HG03520 (cell line): ENCODE data around the gene KCNQ5.
"Not testable (repeated sequence)": the region's sequence is repeated elsewhere in the genome, so short reads cannot be mapped to it uniquely, and the experiment has no call there.

ENCODE experiments used
- ATAC-seq: cut with Tn5 transposase; IDR thresholded peaks from one replicate; pipeline ENCODE4 v1.9.1; 2021; ENCODE audit warnings: mild to moderate bottlenecking, moderate library complexity; ENCODE audit not compliant: unreplicated experiment

Gene KCNQ5

DNA sequence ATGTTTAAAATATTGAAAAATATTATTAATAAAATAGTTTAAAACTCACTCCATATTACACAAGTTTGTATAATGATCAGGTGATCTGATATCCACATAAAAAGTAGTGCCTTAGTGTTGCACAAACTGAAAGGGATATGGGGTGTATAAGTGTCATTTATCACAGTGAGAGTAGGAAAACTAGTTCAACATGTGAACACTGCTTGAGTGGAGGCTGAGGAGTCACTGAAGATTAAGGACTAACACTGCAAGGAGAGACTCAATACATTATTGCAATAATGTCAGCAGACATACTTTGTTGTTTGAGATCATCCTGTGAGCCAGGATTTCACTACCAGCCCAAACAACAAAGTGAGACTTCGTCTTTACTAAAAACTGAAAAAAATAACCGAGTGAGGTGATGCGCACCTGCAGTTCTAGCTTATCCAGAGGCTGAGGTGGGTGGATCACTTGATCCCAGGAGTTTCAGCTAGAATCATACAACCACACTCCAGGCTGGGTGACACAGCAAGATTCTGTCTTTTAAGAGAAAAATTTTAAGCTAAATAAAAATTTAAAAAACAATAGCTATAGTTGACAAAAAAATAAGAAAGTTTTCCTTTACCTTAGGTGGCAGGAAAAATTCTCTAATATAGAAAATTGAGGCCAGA is 605.9 kb downstream of the KCNQ5 start:
- no peak for ATAC-seq

DNA sequence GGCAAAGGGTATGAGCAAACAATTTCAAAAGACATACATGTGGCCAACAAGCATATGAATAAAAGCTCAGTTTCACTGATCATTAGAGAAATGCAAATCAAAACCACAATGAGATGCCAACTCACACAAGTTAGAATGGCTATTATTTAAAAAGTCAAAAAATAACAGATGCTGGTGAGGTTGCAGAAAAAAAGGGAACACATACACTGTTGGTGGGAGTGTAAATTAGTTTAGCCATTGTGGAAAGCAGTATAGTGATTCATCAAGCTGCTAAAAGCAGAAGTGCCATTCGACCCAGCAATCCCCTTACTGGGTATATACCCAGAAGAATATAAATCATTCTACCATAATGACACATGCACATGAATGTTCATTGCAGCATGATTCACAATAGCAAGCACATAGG is 610.1 kb downstream of the KCNQ5 start:
- ATAC-seq: peak; percentile 44

DNA sequence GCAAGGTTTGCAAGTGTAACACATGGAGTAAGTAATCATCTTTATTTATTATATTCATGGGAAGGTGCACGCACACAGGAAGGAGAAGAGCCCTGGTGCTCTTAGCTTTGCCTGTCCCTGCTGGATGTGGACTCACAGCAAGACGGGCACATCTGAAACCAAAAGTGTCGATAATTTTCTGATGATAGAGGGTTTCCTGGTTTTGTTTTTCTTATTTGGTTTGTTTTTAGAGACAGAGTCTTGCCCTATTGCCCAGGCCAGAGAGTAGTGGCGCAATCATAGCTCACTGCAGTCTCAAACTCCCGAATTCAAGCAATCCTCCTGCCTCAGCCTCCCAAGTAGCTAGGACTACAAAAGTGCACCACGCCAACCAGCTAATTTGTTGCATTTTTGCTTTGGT is 611.2 kb downstream of the KCNQ5 start:
- ATAC-seq: no peak

DNA sequence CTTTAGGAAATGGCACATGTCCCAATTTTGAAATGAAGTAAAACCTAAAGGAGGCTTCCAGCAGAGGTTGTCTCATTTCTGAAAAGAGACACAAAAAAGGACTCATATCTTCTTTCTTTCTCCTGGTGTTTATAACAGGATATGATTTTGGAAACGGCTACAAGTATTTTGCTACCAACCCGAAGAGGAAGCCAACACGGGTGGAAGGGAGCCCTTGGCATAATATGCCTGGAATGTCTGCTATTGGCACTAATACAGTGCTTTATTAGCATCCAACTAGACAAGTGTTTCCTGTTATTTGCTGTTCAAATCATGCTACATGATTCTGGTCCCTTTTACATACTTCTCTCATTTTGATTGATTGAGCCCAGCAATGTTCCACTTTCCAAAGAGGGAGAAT is 612.1 kb downstream of the KCNQ5 start:
- ATAC-seq: not testable (repeated sequence)

DNA sequence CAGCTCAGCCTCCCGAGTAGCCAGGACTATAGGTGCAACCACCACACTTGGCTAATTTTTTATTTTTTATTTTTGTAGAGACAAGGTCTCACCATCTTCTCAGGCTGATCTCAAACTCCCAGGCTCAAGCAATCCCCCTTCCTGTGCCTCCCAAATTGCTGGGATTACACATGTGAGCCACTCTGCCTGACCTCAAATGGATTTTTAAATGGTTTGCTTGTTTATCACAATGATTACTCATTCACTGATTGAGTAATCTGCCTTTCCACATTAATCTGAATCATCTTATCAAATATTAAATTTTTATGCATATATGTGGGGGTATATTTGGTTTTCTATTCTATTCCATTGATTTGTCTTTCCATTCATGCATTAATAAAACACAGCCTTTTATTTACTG is 612.9 kb downstream of the KCNQ5 start:
- no peak for ATAC-seq

DNA sequence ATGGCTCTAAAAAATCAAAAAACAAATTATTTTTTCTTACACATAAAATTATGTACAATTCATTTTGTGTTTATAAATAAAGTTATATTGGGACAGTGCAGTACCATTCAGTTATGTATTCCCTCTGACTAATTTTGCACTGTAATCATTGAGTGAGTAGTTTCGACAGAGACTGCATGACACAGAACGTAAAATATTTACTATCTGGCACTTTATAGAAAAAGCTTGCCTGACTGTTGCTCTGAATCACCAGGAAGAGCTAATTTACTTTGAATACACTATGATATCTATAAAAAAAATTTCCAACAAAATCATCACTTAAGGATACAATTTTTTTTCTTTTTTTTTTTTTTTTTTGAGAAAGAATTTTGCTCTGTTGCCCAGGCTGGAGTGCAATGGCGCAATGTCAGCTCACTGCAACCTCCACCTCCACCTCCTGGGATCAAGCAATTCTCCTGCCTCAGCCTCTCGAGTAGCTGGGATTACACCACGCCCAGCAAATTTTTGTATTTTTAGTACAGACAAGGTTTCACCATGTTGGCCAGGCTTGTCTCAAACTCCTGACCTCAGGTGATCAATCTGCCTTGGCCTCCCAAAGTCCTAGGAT is 614.4 kb downstream of the KCNQ5 start:
- ATAC-seq: no peak

DNA sequence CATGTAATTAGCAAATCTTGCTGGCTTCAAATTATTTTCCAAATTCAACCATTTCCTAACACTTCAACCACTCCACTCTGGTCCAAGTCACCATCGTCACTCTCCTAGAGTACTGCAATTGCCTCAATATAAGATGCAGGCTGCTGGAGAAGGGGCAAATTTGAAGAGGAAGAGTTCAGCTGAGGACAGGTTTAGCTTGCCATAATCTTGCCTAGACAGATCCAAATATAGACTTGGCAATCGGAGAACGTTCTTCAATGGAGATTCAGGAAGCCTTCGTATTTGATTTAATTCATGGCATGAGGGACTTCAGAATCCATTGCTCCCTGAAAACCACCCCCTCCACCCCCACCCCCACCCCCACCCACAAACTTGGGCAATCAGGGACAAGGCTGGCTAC is 618.9 kb downstream of the KCNQ5 start:
- ATAC-seq: no peak

DNA sequence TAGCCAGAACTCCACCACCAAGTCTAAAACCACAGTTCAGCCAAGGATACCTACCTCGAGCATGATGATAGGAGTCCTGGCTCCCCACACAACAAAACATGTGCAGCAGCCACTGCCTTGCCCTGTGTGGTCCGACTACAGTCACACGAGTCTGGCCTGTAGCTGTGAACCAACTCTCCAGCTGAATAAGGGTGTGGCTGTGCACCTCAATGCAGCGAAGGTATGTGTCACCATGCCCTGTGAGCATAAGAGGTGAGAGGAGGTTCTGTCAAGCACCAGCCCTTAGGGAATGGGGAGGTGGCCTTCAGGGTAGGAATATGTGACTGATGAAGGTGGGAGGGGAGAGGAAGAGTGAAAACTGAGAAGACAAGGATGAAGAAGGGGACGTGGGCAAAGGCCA is 620.1 kb downstream of the KCNQ5 start:
- ATAC-seq: no peak
